ENCODE data around the gene TNS1. TPM values are rescaled to one million over a fixed set of nuclear protein-coding genes. Genes with fewer than 3 reads are reported as not detected.

Gene TNS1
- total RNA-seq, 2 donors from 2014 or later = 3.3 to 4.2 TPM

DNA sequence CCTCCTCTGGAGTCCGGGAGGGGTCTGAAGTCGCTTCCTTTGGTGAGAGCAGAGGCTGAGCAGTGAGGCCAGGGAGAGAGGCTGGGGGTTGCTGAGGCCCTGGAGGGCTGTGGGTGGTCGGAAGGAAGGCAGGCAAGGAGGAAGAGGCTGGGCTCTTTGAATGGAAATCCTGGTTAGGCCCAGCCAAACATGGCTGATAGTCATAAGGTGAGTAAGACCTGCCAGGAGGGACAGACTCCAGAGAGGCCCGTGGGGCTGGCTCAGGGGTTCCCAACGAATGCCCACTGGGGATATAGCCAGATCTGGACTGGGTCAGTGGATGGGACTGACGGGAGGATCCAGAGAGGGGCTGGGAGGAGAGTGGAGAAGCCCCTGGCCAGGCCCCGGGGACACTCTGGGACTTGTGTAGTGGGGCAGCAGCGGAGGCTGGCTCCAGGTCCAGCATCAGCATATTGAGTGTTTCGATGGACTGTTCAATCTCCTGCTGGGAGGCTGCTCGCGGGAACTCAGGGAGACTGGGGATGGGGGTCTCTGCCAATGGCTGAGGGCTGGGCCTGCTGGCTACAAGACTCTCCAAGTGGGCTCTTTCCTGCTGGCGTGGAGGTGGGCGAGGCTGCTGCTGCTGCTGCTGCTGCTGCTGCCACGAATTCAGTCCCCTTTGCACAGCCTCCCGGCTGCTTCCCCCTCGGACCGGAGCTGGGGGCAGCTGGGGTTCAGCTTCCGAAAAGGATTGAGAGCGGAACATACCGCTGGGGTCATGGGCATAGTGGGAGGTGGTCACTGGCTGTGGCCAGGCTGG, 155.0 kb downstream of the TNS1 start:
- Histone ChIP-seq H3K9me3 (ENCODE audit: control insufficient read depth, low read length) (peaks cover 18% of the 10 kb centered on the region), H3K9ac (ENCODE audit: extremely low read depth, low read length, poor library complexity, severe bottlenecking) (no peak overlapping the region), H3K27me3 (ENCODE audit: control insufficient read depth, insufficient read depth, low read length, poor library complexity, severe bottlenecking) (no peaks in the 10 kb centered on the region), H3K27ac (ENCODE audit: low read depth, low read length) (no peak overlapping the region), H3K36me3 (ENCODE audit: control insufficient read depth, insufficient read depth, low read length) (no peaks in the 10 kb centered on the region), H3K4me3 (ENCODE audit: low read length) (no peak overlapping the region), H3K4me1 (ENCODE audit: control insufficient read depth, insufficient read depth, low read length) (no peaks in the 10 kb centered on the region)
- H3K27me3 Mint-ChIP-seq (ENCODE audit: insufficient read depth) = no peaks in the 10 kb centered on the region
- TF ChIP-seq CTCF (conservative IDR thresholded peaks at IDR 0.05) = no peak
- H3K4me1 Mint-ChIP-seq = peaks cover 1% of the 10 kb centered on the region
- H3K4me3 Mint-ChIP-seq = no peak overlapping the region
- no peak for DNase-seq
- 92 to 94% methylated on average over 14 to 20 of the region's 20 CpGs for WGBS, 2 experiments (ENCODE audit: insufficient coverage in 1 of 2, insufficient read length in 1 of 2)
- H3K36me3 Mint-ChIP-seq (ENCODE audit: low read depth) = no peaks in the 10 kb centered on the region
- no peak overlapping the region for H3K27ac Mint-ChIP-seq
- peaks cover 6% of the 10 kb centered on the region for H3K9me3 Mint-ChIP-seq

GRCh38 chr2:217847115-217847514, 155.7 kb downstream of the TNS1 start:
- 95% methylated on average over 2 of the region's 2 CpGs; no CpG with 5 or more reads in 1 of the 2 experiments for WGBS, 2 experiments (ENCODE audit: insufficient coverage in 1 of 2, insufficient read length in 1 of 2)
- peaks cover 18% of the 10 kb centered on the region for H3K9me3 ChIP-seq (ENCODE audit: control insufficient read depth, low read length)
- no peak overlapping the region for H3K4me3 Mint-ChIP-seq
- no peaks in the 10 kb centered on the region for H3K4me1 Mint-ChIP-seq
- H3K9me3 Mint-ChIP-seq = peaks cover 6% of the 10 kb centered on the region
- H3K36me3 ChIP-seq (ENCODE audit: control insufficient read depth, insufficient read depth, low read length) = no peaks in the 10 kb centered on the region
- no peak overlapping the region for H3K27ac ChIP-seq (ENCODE audit: low read depth, low read length)
- no peaks in the 10 kb centered on the region for H3K36me3 Mint-ChIP-seq (ENCODE audit: low read depth)
- no peak overlapping the region for H3K27ac Mint-ChIP-seq
- H3K9ac ChIP-seq (ENCODE audit: extremely low read depth, low read length, poor library complexity, severe bottlenecking) = no peak overlapping the region
- no peak overlapping the region for H3K4me3 ChIP-seq (ENCODE audit: low read length)
- no peaks in the 10 kb centered on the region for H3K27me3 ChIP-seq (ENCODE audit: control insufficient read depth, insufficient read depth, low read length, poor library complexity, severe bottlenecking)
- no peak for TF ChIP-seq CTCF (conservative IDR thresholded peaks at IDR 0.05)
- H3K27me3 Mint-ChIP-seq (ENCODE audit: insufficient read depth) = no peaks in the 10 kb centered on the region
- H3K4me1 ChIP-seq (ENCODE audit: control insufficient read depth, insufficient read depth, low read length) = no peaks in the 10 kb centered on the region
- no peak for DNase-seq

- no peak for TF ChIP-seq CTCF (conservative IDR thresholded peaks at IDR 0.05)
- no peaks in the 10 kb centered on the region for H3K4me1 ChIP-seq (ENCODE audit: control insufficient read depth, insufficient read depth, low read length)
- no peaks in the 10 kb centered on the region for H3K27me3 ChIP-seq (ENCODE audit: control insufficient read depth, insufficient read depth, low read length, poor library complexity, severe bottlenecking)
- H3K27ac Mint-ChIP-seq = no peak overlapping the region
- H3K9ac ChIP-seq (ENCODE audit: extremely low read depth, low read length, poor library complexity, severe bottlenecking) = no peak overlapping the region
- H3K36me3 ChIP-seq (ENCODE audit: control insufficient read depth, insufficient read depth, low read length) = no peaks in the 10 kb centered on the region
- H3K9me3 ChIP-seq (ENCODE audit: control insufficient read depth, low read length) = peaks cover 18% of the 10 kb centered on the region
- no peak overlapping the region for H3K27ac ChIP-seq (ENCODE audit: low read depth, low read length)
- H3K9me3 Mint-ChIP-seq = peaks cover 6% of the 10 kb centered on the region
- no peaks in the 10 kb centered on the region for H3K27me3 Mint-ChIP-seq (ENCODE audit: insufficient read depth)
- no peak for DNase-seq
- no peak overlapping the region for H3K4me3 ChIP-seq (ENCODE audit: low read length)
- WGBS, 2 experiments (ENCODE audit: insufficient coverage in 1 of 2, insufficient read length in 1 of 2) = 92 to 100% methylated on average over 2 to 3 of the region's 3 CpGs
- no peak overlapping the region for H3K4me3 Mint-ChIP-seq
- no peaks in the 10 kb centered on the region for H3K4me1 Mint-ChIP-seq
- H3K36me3 Mint-ChIP-seq (ENCODE audit: low read depth) = no peaks in the 10 kb centered on the region
These were observed 156.5 kb downstream of the TNS1 start for GRCh38 chr2:217846321-217846743.
